ENCODE data around the gene MYO16. TPM values are rescaled to one million over a fixed set of nuclear protein-coding genes. Genes with fewer than 3 reads are reported as not detected.

The MYO16 gene
- total and polyA plus RNA-seq, 2 of the 4 experiments (the other 2 are of a cell fraction), result under 0.01 to 0.03 TPM

DNA sequence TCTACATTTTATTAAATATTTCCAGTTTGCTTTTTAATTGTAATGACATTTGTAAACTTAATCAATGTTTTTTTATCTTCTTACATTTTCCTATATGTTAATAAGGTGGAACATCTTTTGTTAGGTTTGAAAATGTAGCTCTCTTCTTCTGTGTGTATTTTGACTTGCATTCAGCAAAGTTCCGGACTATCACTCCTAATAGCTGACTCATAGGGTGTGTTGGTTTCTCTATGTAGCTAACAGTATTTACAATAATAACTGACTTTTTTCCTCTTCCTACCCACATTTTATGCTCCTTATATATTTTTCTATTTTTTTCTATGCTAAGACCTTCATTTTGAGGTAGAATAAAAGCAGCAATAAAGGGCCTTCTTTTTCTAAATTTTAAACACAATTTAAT lies 28.1 kb downstream of the MYO16 start:
- POLR2A ChIA-PET (ENCODE audit: unreplicated experiment), result no interaction called here
- CTCF ChIA-PET, result no interaction called here
- H3K27me3 ChIP-seq (ENCODE audit: control insufficient read depth, insufficient read depth, low read length), result no peaks in the 10 kb centered on the region

More for the DNA sequence above, 28.1 kb downstream of the MYO16 start:
- Histone ChIP-seq H3K9me3 (ENCODE audit: control insufficient read depth, insufficient read depth, low read length) (peaks cover 4% of the 10 kb centered on the region; the same call in 1 of the 2 replicates), H2BK120ac (ENCODE audit: low read depth, low read length) (no peak overlapping the region), H4K91ac (ENCODE audit: insufficient read depth, low read depth, low read length) (no peak overlapping the region), H3K79me1 (ENCODE audit: low read depth in 1 of 2, low read length in 2 of 2) (no peaks in the 10 kb centered on the region), H3K4me3 (ENCODE audit: insufficient read depth, low read depth, low read length) (no peak overlapping the region), H3K56ac (ENCODE audit: extremely low read depth, insufficient read depth, low read length) (no peak overlapping the region), H4K5ac (ENCODE audit: low read depth, low read length) (no peak overlapping the region), H3K4ac (ENCODE audit: low read depth, low read length) (no peak overlapping the region), H2BK20ac (ENCODE audit: low read depth, low read length) (no peak overlapping the region), H3K36me3 (ENCODE audit: control insufficient read depth, insufficient read depth, low read length) (no peaks in the 10 kb centered on the region), H3K27ac (ENCODE audit: insufficient read depth, low read length) (no peak overlapping the region), H2AK9ac (replicated peaks; ENCODE audit: low read depth, low read length, poor library complexity) (no peak overlapping the region), H3K4me1 (ENCODE audit: control insufficient read depth, insufficient read depth, low read length) (no peaks in the 10 kb centered on the region), H3K23ac (ENCODE audit: low read depth, low read length) (no peak overlapping the region), H2BK5ac (ENCODE audit: low read depth, low read length, poor library complexity, severe bottlenecking) (no peak overlapping the region), H3K9ac (ENCODE audit: low read depth, low read length) (no peak overlapping the region), H2AFZ (replicated peaks; ENCODE audit: low read length, poor library complexity) (no peak overlapping the region), H2BK15ac (ENCODE audit: low read depth, low read length) (no peak overlapping the region), H4K20me1 (ENCODE audit: insufficient read depth, low read length) (no peaks in the 10 kb centered on the region), H3K18ac (ENCODE audit: low read depth, low read length) (no peak overlapping the region), H3K14ac (replicated peaks; ENCODE audit: low read depth, low read length) (no peak overlapping the region), H3K4me2 (ENCODE audit: low read depth, low read length) (no peak overlapping the region), H3K9me1 (ENCODE audit: insufficient read depth, low read length) (no peaks in the 10 kb centered on the region), H4K8ac (ENCODE audit: low read depth in 2 of 2, low read length in 2 of 2) (no peak overlapping the region), H2AK5ac (ENCODE audit: low read depth, low read length) (no peak overlapping the region)
- in situ Hi-C loops (cut with MboI; ENCODE audit: low sequenced_read_pairs) (no loop called here), intact Hi-C loops (cut with micrococcal nuclease) (no loop called here), dilution Hi-C loops (cut with HindIII; ENCODE audit: low sequenced_read_pairs, unreplicated experiment) (no loop called here)
- ATAC-seq (ENCODE audit: low read depth) (no peak), DNase-seq (no peak)
- WGBS, 2 experiments (ENCODE audit: extremely low coverage in 2 of 2, insufficient read length in 1 of 2), result no CpG with 5 or more reads among the region's 1 CpG
- TF ChIP-seq MXI1 (IDR thresholded peaks at IDR 0.05; ENCODE audit: borderline replicate concordance, low read depth, low read length) (no peak), MAZ (IDR thresholded peaks at IDR 0.05; ENCODE audit: borderline replicate concordance, low read depth, low read length) (no peak), FOS (IDR thresholded peaks at IDR 0.05; ENCODE audit: low read depth, low read length) (no peak)
- TF ChIP-seq, protein P1, sequence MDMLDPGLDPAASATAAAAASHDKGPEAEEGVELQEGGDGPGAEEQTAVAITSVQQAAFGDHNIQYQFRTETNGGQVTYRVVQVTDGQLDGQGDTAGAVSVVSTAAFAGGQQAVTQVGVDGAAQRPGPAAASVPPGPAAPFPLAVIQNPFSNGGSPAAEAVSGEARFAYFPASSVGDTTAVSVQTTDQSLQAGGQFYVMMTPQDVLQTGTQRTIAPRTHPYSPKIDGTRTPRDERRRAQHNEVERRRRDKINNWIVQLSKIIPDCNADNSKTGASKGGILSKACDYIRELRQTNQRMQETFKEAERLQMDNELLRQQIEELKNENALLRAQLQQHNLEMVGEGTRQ (IDR thresholded peaks at IDR 0.05; ENCODE audit: low read depth, low read length), result no peak
- TF ChIP-seq, protein P2, sequence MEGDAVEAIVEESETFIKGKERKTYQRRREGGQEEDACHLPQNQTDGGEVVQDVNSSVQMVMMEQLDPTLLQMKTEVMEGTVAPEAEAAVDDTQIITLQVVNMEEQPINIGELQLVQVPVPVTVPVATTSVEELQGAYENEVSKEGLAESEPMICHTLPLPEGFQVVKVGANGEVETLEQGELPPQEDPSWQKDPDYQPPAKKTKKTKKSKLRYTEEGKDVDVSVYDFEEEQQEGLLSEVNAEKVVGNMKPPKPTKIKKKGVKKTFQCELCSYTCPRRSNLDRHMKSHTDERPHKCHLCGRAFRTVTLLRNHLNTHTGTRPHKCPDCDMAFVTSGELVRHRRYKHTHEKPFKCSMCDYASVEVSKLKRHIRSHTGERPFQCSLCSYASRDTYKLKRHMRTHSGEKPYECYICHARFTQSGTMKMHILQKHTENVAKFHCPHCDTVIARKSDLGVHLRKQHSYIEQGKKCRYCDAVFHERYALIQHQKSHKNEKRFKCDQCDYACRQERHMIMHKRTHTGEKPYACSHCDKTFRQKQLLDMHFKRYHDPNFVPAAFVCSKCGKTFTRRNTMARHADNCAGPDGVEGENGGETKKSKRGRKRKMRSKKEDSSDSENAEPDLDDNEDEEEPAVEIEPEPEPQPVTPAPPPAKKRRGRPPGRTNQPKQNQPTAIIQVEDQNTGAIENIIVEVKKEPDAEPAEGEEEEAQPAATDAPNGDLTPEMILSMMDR (conservative IDR thresholded peaks at IDR 0.05; ENCODE audit: low read depth, low read length), result no peak
- BruUV-seq (replicated peaks), result no TSS peak
